Measurements from ENCODE around the gene NRSN1.

DNA sequence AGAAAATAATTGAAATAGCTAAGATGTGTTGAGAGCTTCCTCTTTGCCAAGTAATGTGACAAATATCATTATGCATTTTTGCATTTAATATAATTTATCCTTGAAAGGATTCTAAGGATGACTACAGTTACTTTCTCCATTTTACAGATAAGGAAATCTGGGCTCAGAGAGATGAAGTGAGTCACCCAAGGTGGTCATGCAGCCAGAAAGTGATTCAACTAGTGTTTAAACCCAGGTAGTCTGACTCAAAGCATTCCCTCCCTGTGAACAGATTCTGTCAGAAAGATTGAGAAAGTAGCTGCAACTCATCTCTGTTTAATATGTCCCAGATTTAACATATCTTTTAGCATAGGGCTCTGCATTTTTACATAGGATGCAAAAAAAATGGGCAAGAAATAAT is 28.1 kb downstream of the NRSN1 start:
- TF ChIP-seq POLR2A (IDR thresholded peaks at IDR 0.05), result no peak
- TF ChIP-seq CTCF (IDR thresholded peaks at IDR 0.05), result no peak
- no peak for TF ChIP-seq POLR2AphosphoS5 (IDR thresholded peaks at IDR 0.05)
